GM19035 (cell line): ENCODE data around the gene ATP6V0C.
A peak's percentile ranks its signal among the peaks of the same experiment; 100 is the strongest.
"Not testable (repeated sequence)": the region's sequence is repeated elsewhere in the genome, so short reads cannot be mapped to it uniquely, and the experiment has no call there.

Experiments used
- ATAC-seq: cut with Tn5 transposase; IDR thresholded peaks from one replicate; pipeline ENCODE4 v1.9.1; 2021; ENCODE audit not compliant: unreplicated experiment

The ATP6V0C gene

GRCh38 chr16:2527071-2527783 lies 13.5 kb downstream of the ATP6V0C start:
- no peak for ATAC-seq

- ATAC-seq, result no peak
Measured at GRCh38 chr16:2527784-2528100, 14.0 kb downstream of the ATP6V0C start.

- no peak for ATAC-seq
Measured at GRCh38 chr16:2528161-2529060, 14.7 kb downstream of the ATP6V0C start.

- no peak for ATAC-seq
Measured at GRCh38 chr16:2529061-2529931, 15.5 kb downstream of the ATP6V0C start.

- ATAC-seq, result no peak
Measured at GRCh38 chr16:2529961-2530628, 16.3 kb downstream of the ATP6V0C start.

- ATAC-seq, result no peak
Measured at GRCh38 chr16:2530629-2531318, 17.0 kb downstream of the ATP6V0C start.

- ATAC-seq, result peak; percentile 10
Measured at GRCh38 chr16:2531371-2531695, 17.6 kb downstream of the ATP6V0C start, which contains the start of gene CEMP1. CEMP1 (minus strand) TSS chr16:2531408; CDS start chr16:2531073, 335 bp downstream.

GRCh38 chr16:2531696-2532493 lies 18.1 kb downstream of the ATP6V0C start:
- peak; percentile 78 for ATAC-seq

GRCh38 chr16:2532494-2533141 lies 18.9 kb downstream of the ATP6V0C start:
- no peak for ATAC-seq

GRCh38 chr16:2533142-2533755 lies 19.5 kb downstream of the ATP6V0C start:
- ATAC-seq, result not testable (repeated sequence)

- ATAC-seq, result no peak
Measured at GRCh38 chr16:2533912-2534311, 20.2 kb downstream of the ATP6V0C start.

GRCh38 chr16:2534335-2534734 lies 20.6 kb downstream of the ATP6V0C start:
- not testable (repeated sequence) for ATAC-seq

- ATAC-seq, result no peak
Measured at GRCh38 chr16:2535625-2536013, 21.9 kb downstream of the ATP6V0C start.

- ATAC-seq, result peak; percentile 85
Measured at GRCh38 chr16:2537451-2538379, 24.0 kb downstream of the ATP6V0C start, which contains the start of gene PDPK1. PDPK1 (plus strand) TSS chr16:2538021; CDS start chr16:2538113, 92 bp downstream.

GRCh38 chr16:2539192-2539844 lies 25.6 kb downstream of the ATP6V0C start:
- not testable (repeated sequence) for ATAC-seq

GRCh38 chr16:2539845-2540458 lies 26.2 kb downstream of the ATP6V0C start:
- ATAC-seq, result not testable (repeated sequence)
